ENCODE results near the gene PINLYP. TPM values are rescaled to one million over a fixed set of nuclear protein-coding genes. Genes with fewer than 3 reads are reported as not detected.

The PINLYP gene
- polyA plus RNA-seq, 1 of the 3 experiments (the other 2 are of a cell fraction) = 5.5 TPM

DNA sequence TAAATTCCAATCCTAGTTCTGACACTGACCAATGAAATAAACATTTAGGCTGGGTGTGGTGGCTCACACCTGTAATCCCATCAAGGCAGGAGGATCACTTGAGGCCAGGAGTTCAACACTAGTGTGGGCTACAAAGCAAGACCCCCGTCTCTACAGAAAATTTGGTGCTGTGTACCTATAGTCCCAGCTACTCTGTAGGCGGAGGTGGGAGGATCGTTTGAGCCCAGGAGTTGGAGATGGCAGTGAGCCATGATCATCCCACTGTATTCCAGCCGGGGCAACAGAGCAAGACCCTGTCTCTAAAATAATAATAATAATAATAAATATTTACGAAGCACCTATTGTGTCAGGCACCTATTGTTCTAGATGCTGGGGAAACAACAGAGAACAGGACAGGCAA lies 13.7 kb downstream of the PINLYP start (continued):
- TF ChIP-seq, protein P1, sequence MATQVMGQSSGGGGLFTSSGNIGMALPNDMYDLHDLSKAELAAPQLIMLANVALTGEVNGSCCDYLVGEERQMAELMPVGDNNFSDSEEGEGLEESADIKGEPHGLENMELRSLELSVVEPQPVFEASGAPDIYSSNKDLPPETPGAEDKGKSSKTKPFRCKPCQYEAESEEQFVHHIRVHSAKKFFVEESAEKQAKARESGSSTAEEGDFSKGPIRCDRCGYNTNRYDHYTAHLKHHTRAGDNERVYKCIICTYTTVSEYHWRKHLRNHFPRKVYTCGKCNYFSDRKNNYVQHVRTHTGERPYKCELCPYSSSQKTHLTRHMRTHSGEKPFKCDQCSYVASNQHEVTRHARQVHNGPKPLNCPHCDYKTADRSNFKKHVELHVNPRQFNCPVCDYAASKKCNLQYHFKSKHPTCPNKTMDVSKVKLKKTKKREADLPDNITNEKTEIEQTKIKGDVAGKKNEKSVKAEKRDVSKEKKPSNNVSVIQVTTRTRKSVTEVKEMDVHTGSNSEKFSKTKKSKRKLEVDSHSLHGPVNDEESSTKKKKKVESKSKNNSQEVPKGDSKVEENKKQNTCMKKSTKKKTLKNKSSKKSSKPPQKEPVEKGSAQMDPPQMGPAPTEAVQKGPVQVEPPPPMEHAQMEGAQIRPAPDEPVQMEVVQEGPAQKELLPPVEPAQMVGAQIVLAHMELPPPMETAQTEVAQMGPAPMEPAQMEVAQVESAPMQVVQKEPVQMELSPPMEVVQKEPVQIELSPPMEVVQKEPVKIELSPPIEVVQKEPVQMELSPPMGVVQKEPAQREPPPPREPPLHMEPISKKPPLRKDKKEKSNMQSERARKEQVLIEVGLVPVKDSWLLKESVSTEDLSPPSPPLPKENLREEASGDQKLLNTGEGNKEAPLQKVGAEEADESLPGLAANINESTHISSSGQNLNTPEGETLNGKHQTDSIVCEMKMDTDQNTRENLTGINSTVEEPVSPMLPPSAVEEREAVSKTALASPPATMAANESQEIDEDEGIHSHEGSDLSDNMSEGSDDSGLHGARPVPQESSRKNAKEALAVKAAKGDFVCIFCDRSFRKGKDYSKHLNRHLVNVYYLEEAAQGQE (IDR thresholded peaks at IDR 0.05; ENCODE audit: low read depth, low read length) = no peak
- TF ChIP-seq, protein P2, sequence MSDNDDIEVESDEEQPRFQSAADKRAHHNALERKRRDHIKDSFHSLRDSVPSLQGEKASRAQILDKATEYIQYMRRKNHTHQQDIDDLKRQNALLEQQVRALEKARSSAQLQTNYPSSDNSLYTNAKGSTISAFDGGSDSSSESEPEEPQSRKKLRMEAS (IDR thresholded peaks at IDR 0.05; ENCODE audit: low read depth) = no peak
- TF ChIP-seq NRF1 (IDR thresholded peaks at IDR 0.05; ENCODE audit: low read depth, low read length) (no peak), RXRA (IDR thresholded peaks at IDR 0.05; ENCODE audit: borderline replicate concordance, low read depth) (no peak)
- TF ChIP-seq, protein P3, sequence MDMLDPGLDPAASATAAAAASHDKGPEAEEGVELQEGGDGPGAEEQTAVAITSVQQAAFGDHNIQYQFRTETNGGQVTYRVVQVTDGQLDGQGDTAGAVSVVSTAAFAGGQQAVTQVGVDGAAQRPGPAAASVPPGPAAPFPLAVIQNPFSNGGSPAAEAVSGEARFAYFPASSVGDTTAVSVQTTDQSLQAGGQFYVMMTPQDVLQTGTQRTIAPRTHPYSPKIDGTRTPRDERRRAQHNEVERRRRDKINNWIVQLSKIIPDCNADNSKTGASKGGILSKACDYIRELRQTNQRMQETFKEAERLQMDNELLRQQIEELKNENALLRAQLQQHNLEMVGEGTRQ (IDR thresholded peaks at IDR 0.05; ENCODE audit: borderline replicate concordance, low read depth, low read length) = no peak

DNA sequence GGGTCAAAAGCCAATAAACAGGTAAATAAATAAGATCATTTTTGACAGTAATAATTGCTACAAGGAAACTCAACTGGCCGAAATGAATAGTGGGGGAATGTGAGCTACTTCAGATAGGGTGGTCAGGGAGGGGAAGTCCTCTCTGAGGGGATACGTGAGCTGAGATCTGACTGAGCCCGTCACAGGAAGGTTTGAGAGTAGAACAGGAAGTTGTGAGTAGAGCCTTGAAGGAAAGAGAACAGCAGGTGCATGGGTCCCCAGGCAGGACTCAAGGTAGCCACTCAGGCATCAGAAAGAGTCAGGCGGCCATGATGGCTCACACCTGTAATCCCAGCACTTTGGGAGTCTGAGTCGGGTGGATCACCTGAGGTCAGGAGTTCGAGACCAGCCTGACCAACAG lies 14.1 kb downstream of the PINLYP start:
- no peak for DNase-seq
- Histone ChIP-seq H3K4me2 (no peak overlapping the region), H3F3A (replicated peaks; ENCODE audit: insufficient read depth) (no peaks in the 10 kb centered on the region), H3K9ac (no peak overlapping the region), H3K36me3 (replicated peaks in 1 of 2; ENCODE audit: control insufficient read depth in 1 of 2, insufficient read depth in 2 of 2, low read length in 1 of 2) (peaks cover 25 to 36% of the 10 kb centered on the region in 2 experiments), H3K9me2 (no peaks in the 10 kb centered on the region), H3K79me2 (ENCODE audit: insufficient read depth) (peaks cover 46% of the 10 kb centered on the region), H3K4me1 (ENCODE audit: control insufficient read depth in 1 of 2, insufficient read depth in 2 of 2, low read depth in 1 of 2, low read length in 1 of 2) (peaks cover 8 to 15% of the 10 kb centered on the region in 2 experiments; a peak in 2 of 4 replicates), H3K9me3 (no peaks in the 10 kb centered on the region), H2AFZ (ENCODE audit: low read depth) (no peak overlapping the region), H3K27me3 (ENCODE audit: insufficient read depth) (no peaks in the 10 kb centered on the region), H3K4me3 (ENCODE audit: low read depth in 2 of 2, low read length in 1 of 2) (no peak overlapping the region), H4K20me1 (ENCODE audit: insufficient read depth) (peaks cover 9% of the 10 kb centered on the region; the same call in 1 of the 2 replicates), H3K27ac (ENCODE audit: low read depth in 2 of 2, low read length in 1 of 2) (no peak overlapping the region)
- ChIA-PET POLR2A (no interaction called here), CTCF (interaction anchor here (1.7 kb wide), 2 partner anchors 35 to 62 kb away, joined by 4 to 8 read pairs; no protein-coding TSS in a partner anchor)
- 96% methylated on average over 6 of the region's 6 CpGs for WGBS (ENCODE audit: low lambda C conversion rate)
- TF ChIP-seq GATA2 (CRISPR knock-in tag; IDR thresholded peaks at IDR 0.05) (no peak), JUND (IDR thresholded peaks at IDR 0.05) (no peak), POLR2AphosphoS5 (IDR thresholded peaks at IDR 0.05; ENCODE audit: low read depth, low read length) (no peak), RAD21 (IDR thresholded peaks at IDR 0.05; ENCODE audit: low read length) (no peak), TAF1 (IDR thresholded peaks at IDR 0.05; ENCODE audit: borderline replicate concordance, low read depth, low read length) (no peak), SIN3A (IDR thresholded peaks at IDR 0.05; ENCODE audit: borderline replicate concordance, low read depth, low read length) (no peak), NRF1 (IDR thresholded peaks at IDR 0.05; ENCODE audit: low read depth, low read length) (no peak), RFX5 (IDR thresholded peaks at IDR 0.05; ENCODE audit: low read length) (no peak)
- TF ChIP-seq, protein P4, sequence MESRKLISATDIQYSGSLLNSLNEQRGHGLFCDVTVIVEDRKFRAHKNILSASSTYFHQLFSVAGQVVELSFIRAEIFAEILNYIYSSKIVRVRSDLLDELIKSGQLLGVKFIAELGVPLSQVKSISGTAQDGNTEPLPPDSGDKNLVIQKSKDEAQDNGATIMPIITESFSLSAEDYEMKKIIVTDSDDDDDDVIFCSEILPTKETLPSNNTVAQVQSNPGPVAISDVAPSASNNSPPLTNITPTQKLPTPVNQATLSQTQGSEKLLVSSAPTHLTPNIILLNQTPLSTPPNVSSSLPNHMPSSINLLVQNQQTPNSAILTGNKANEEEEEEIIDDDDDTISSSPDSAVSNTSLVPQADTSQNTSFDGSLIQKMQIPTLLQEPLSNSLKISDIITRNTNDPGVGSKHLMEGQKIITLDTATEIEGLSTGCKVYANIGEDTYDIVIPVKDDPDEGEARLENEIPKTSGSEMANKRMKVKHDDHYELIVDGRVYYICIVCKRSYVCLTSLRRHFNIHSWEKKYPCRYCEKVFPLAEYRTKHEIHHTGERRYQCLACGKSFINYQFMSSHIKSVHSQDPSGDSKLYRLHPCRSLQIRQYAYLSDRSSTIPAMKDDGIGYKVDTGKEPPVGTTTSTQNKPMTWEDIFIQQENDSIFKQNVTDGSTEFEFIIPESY (IDR thresholded peaks at IDR 0.05; ENCODE audit: borderline replicate concordance, low read depth) = no peak
- TF ChIP-seq, protein P3 (IDR thresholded peaks at IDR 0.05; ENCODE audit: borderline replicate concordance, low read depth, low read length) = no peak
